Choroid plexus epithelial cell (primary cell): ENCODE data around the gene SLC46A1.

Experiments
- DNase-seq: peaks from one replicate; pipeline ENCODE4 v3.0.0-alpha.2; 2010; ENCODE audit warnings: low read depth
- H3K4me3 ChIP-seq: 2 replicates; pipeline ENCODE4 v1.5.1; 2011; ENCODE audit warnings: low read depth, mild to moderate bottlenecking, control low read depth, low read length, moderate library complexity
- TF ChIP-seq, protein P1 (sequence below): conservative IDR thresholded peaks from 2 replicates; pipeline ENCODE4 v1.5.1; 2011; ENCODE audit warnings: low read depth, mild to moderate bottlenecking, control low read depth, inconsistent platforms, low read length, moderate library complexity

Gene SLC46A1

DNA sequence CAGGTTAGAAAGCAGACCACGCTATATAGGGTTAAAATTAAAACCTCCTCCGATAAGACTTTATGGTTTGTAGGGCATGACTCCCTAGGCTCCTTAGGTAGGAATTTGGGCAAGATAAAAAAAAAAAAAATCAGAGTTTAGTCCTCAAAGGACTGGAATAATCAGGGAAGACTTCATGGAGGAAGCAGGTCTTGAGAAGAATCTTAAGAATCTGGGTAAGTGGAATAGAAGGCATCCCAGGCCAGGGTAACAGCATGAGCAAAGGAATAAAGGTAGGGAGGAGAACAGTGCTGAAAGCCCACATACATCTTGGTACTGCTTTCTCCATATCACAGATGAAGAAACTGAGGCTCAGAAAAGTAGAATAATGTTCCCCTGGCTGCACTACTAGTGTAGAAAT, 15.4 kb downstream of the SLC46A1 start:
- H3K4me3 ChIP-seq: no peak overlapping the region
- no peak for DNase-seq
- TF ChIP-seq, protein P1, sequence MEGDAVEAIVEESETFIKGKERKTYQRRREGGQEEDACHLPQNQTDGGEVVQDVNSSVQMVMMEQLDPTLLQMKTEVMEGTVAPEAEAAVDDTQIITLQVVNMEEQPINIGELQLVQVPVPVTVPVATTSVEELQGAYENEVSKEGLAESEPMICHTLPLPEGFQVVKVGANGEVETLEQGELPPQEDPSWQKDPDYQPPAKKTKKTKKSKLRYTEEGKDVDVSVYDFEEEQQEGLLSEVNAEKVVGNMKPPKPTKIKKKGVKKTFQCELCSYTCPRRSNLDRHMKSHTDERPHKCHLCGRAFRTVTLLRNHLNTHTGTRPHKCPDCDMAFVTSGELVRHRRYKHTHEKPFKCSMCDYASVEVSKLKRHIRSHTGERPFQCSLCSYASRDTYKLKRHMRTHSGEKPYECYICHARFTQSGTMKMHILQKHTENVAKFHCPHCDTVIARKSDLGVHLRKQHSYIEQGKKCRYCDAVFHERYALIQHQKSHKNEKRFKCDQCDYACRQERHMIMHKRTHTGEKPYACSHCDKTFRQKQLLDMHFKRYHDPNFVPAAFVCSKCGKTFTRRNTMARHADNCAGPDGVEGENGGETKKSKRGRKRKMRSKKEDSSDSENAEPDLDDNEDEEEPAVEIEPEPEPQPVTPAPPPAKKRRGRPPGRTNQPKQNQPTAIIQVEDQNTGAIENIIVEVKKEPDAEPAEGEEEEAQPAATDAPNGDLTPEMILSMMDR: no peak

DNA sequence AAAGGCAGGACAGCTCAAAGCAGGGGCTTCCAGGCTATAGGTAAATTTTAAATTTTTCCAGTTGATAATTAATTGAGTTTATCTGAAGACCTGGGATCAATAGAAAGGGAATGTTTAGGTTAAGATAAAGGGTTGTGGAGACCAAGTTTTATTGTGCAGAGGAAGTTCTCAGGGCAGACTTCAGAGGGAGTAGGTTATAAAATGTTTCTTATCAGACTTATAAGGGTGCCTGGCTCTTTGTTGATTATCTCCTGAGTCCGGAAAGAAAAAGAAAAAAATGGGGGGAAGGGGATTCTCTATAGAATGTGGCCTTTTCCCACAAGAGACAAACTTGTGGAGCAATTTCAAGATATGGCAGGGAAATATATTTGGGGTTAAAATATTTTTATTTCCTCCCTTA, 15.9 kb downstream of the SLC46A1 start:
- DNase-seq: no peak
- H3K4me3 ChIP-seq: no peak overlapping the region
- TF ChIP-seq, protein P1: no peak

DNA sequence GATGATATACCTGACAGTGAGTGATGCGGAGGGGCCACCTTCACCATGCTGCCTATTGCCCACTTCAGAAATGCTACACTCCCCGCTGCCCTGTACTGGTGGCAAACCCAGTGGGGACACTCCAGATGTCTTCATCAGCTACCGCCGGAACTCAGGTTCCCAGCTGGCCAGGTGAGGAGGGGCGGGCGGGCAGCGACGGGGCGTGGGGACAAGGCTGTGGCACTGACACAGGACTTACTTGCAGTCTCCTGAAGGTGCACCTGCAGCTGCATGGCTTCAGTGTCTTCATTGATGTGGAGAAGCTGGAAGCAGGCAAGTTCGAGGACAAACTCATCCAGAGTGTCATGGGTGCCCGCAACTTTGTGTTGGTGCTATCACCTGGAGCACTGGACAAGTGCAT, 17.9 kb downstream of the SLC46A1 start:
- no peak overlapping the region for H3K4me3 ChIP-seq
- DNase-seq: no peak
- TF ChIP-seq, protein P1: no peak

DNA sequence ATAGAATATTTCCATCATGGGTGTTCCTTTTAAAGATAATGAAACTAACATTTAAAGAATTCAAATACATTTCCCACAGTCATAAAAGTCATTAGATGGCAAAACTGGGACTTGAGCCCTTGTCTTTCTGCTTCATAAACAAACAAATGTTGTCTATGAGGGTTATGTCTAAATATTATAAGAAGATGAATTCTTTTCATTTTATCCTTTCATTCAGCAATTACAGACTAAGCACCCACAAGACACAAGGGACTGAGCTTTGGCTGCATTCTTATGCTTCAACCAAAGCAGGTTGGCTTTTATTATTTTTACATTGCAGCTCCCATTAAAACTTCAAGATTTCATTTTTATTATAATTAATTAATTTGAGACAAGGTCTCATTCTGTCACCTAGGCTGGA, 19.6 kb downstream of the SLC46A1 start:
- TF ChIP-seq, protein P1: no peak
- no peak overlapping the region for H3K4me3 ChIP-seq
- no peak for DNase-seq

DNA sequence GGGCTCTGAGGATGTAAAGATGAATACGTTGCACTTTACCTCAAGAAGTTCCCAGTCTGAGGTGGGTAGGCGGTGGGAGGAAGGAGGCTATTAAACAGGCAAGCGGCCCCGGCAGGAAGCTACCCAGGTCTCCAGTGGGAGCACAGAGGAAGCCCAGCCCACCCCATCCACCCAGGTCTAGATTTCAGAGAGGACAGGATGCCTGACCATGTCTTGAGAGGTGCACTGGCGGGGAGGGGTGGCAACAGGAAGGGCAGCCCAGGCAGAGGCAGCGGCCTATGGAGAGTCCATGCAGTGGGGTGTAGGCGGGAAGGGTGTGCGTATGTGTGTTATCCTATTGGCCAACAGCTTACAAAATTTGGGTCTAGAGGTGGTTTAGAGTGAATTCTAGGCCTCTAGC, 20.6 kb downstream of the SLC46A1 start:
- H3K4me3 ChIP-seq: no peak overlapping the region
- TF ChIP-seq, protein P1: no peak
- DNase-seq: no peak

DNA sequence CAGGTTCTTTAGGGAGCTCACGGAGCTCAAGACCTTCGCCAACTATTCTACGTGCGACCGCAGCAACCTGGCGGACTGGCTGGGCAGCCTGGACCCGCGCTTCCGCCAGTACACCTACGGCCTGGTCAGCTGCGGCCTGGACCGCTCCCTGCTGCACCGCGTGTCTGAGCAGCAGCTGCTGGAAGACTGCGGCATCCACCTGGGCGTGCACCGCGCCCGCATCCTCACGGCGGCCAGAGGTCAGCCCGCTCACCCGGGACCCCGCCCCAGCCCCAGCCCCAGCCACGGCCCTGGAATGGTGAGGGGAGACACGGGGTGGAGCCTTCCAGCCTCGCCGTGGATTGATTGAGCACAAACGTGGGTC, 21.0 kb downstream of the SLC46A1 start:
- no peak for DNase-seq
- TF ChIP-seq, protein P1: no peak
- no peak overlapping the region for H3K4me3 ChIP-seq

DNA sequence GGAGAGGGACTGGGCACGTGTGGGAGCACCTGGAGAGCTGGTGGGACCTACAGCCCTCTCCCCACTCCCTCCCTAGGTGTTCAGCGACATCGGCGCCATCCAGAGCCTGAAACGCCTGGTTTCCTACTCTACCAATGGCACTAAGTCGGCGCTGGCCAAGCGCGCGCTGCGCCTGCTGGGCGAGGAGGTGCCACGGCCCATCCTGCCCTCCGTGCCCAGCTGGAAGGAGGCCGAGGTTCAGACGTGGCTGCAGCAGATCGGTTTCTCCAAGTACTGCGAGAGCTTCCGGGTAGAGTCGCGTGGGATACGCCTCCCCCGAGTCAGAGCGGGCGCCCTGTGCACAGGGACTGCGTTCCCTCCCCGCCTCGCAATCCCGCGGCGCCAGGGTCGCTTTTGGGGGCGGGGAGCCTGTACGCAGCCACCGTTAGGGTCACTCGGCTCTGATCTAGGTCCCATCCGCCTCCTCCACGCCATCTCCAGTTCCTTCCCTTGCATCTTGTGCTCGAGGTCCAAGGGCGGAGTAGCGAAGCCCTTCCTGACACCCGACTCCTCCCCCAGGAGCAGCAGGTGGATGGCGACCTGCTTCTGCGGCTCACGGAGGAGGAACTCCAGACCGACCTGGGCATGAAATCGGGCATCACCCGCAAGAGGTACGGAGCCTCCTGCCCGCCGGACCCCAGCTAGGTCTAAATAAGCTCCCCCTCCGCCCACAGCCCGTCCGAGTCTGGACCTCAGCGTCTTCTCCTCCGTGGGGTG, 21.6 kb downstream of the SLC46A1 start:
- TF ChIP-seq, protein P1: no peak
- peak overlapping the region; percentile 32 for H3K4me3 ChIP-seq
- DNase-seq: no peak
